Esophagus muscularis mucosa (tissue), 3 donors: ENCODE data around the gene HNF1A.

Experiments
- CTCF ChIP-seq, 3 experiments: fragments of 200-600 bp in 2 of 3; fragments of 450-650 bp in 1 of 3; sonication (generic) in 2 of 3; IDR thresholded peaks; one replicate each; pipeline ENCODE4 v1.5.1; 2017 to 2019; ENCODE audit warnings: antibody characterized with exemption in 3 of 3, mild to moderate bottlenecking in 2 of 3, moderate library complexity in 1 of 3
- EP300 ChIP-seq: sonication (generic); formaldehyde crosslinking; IDR thresholded peaks from one replicate; pipeline ENCODE4 v1.6.1; 2017; ENCODE audit warnings: antibody characterized with exemption

GRCh38 chr12:121004253-121004815 lies 26.0 kb downstream of the HNF1A start:
- TF ChIP-seq CTCF (IDR thresholded peaks at IDR 0.05) (no peak), EP300 (no peak)
